Skeletal muscle tissue (tissue), 4 donors: ENCODE measurements around the gene UBA1. TPM values are rescaled to one million over a fixed set of nuclear protein-coding genes. Genes with fewer than 3 reads are reported as not detected.

Source experiments
- H3K27ac ChIP-seq: one replicate; pipeline ENCODE4 v1.7.0; 2013; ENCODE audit warnings: mild to moderate bottlenecking, low read depth, low read length, inconsistent platforms
- H3K27me3 ChIP-seq, 3 donors: one replicate each; pipeline ENCODE4 v1.7.0; 2013; ENCODE audit warnings: low read length in 3 of 3; ENCODE audit not compliant: control insufficient read depth in 3 of 3, insufficient read depth in 3 of 3
- H3K36me3 ChIP-seq, 3 donors: one replicate each; pipeline ENCODE4 v1.7.0; 2013; ENCODE audit warnings: low read length in 3 of 3; ENCODE audit not compliant: control insufficient read depth in 3 of 3, insufficient read depth in 3 of 3
- H3K4me1 ChIP-seq, 3 donors: one replicate each; pipeline ENCODE4 v1.7.0; 2013; ENCODE audit warnings: low read length in 3 of 3, mild to moderate bottlenecking in 3 of 3; ENCODE audit not compliant: control insufficient read depth in 3 of 3, insufficient read depth in 3 of 3
- H3K4me3 ChIP-seq, 3 donors: one replicate each; pipeline ENCODE4 v1.7.0; 2013; ENCODE audit warnings: low read length in 3 of 3
- H3K9ac ChIP-seq, 3 donors: one replicate each; pipeline ENCODE4 v1.7.0; 2013; ENCODE audit warnings: low read length in 3 of 3, mild to moderate bottlenecking in 3 of 3, moderate library complexity in 2 of 3, low read depth in 1 of 3
- H3K9me3 ChIP-seq, 3 donors: one replicate each; pipeline ENCODE4 v1.7.0; 2013; ENCODE audit warnings: low read length in 3 of 3; ENCODE audit not compliant: control insufficient read depth in 3 of 3
- total RNA-seq: library from RNA; depleted of rRNA; stranded (reverse); fragments of >200 nt; gene quantifications from one replicate; pipeline ENCODE4 v1.2.3, GENCODE V29; 2014
- donor health status: Osteomylitis.

The UBA1 gene
- total RNA-seq, 1 donor from 2014 or later, result 57.4 TPM

DNA sequence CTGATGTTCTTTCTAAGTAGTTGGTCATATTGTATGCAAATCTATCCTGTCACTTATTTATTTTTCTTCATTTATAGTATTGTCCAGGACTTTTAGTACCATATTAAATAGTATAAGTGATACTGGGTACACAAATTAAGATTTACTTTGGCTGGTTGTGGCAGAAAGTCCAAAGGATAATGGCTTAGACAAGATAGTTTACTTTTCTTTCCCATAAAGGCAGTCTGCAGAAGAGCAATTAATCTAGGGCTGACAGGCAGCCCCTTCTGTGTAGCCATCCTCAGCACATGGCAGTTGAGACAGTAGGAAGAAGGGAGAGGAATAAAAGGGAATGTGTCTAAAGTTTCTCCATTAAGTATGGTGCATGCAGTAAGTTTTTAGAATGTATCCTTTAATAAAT lies 42.2 kb upstream of the UBA1 start:
- H3K9me3 ChIP-seq, result peaks cover 0 to 2% (median 0%) of the 10 kb centered on the region in 3 donors
- no peak overlapping the region for H3K9ac ChIP-seq
- no peaks in the 10 kb centered on the region for H3K36me3 ChIP-seq
- no peak overlapping the region for H3K4me3 ChIP-seq
- H3K4me1 ChIP-seq, result peaks cover 7 to 14% (median 12%) of the 10 kb centered on the region in 3 donors
- peaks cover 0 to 6% (median 0%) of the 10 kb centered on the region in 3 donors for H3K27me3 ChIP-seq
- no peak overlapping the region for H3K27ac ChIP-seq

DNA sequence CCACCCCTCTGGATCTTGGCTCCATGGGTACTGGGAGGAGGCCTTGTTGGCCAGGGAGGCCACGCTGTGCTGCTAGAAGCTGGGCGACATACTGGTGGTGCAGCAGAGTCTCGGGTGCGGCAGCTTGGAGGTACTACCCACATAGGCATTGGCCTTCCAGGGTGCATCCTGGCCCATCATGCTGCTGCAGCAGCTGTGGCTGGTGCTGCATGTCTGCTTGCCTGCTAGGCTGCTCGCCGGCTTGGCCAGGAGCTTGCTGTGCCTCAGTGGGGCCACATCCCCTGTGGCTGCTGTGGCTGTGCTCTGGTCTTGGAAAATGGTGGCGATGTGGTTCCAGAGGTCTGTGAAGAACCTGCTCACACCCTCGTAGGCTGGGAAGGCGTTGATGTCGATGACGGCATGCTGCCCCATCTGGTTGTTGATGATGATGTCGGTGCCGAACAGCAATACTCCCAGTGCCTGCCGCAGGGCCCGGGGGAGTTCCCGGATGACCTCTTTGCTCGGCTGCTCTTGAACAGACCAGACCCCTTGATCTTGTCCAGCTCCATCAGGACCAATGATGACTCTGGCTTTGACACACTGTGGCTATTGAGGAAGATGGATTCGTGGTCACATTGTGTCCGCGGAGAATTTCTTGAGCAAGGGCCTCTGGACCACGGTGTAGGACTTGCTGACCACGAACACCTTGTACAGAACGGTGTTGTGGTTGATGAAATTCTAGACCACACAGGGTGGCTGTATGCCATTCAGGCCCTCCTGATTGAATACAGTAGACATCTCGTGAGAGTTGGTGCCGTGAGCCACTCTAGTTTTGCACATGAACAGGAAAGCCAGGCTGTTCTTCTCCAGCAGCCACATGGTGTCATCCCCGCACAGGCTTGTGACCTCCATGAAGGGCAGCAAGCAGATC lies 36.8 kb upstream of the UBA1 start:
- Histone ChIP-seq H3K9me3 (no peaks in the 10 kb centered on the region), H3K27ac (no peak overlapping the region), H3K4me3 (no peak overlapping the region), H3K9ac (no peak overlapping the region), H3K27me3 (no peaks in the 10 kb centered on the region), H3K36me3 (peaks cover 0 to 5% (median 2%) of the 10 kb centered on the region in 3 donors), H3K4me1 (no peaks in the 10 kb centered on the region)

DNA sequence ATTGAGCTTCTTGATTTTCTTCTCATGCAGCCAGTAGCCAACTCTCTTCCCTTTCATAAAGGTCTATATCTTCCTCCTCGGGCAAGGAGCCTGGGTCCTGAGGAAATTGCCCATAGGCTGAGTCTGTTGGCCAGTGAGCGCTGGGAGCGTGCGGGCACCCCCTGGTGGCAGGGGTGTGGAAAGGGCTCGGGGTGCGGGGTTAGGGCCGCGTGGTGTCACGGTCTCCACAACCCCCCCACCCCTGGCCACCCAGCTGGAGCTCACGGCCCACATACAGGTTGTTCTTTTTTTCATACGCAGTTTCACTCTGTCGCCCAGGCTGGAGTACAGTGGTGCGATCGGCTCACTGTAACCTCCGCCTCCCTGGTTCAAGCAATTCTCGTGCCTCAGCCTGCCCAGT lies 35.5 kb upstream of the UBA1 start:
- Histone ChIP-seq H3K27ac (no peak overlapping the region), H3K9me3 (no peaks in the 10 kb centered on the region), H3K27me3 (no peaks in the 10 kb centered on the region), H3K4me1 (no peaks in the 10 kb centered on the region), H3K9ac (no peak overlapping the region), H3K36me3 (peaks cover 0 to 5% (median 2%) of the 10 kb centered on the region in 3 donors), H3K4me3 (no peak overlapping the region)

DNA sequence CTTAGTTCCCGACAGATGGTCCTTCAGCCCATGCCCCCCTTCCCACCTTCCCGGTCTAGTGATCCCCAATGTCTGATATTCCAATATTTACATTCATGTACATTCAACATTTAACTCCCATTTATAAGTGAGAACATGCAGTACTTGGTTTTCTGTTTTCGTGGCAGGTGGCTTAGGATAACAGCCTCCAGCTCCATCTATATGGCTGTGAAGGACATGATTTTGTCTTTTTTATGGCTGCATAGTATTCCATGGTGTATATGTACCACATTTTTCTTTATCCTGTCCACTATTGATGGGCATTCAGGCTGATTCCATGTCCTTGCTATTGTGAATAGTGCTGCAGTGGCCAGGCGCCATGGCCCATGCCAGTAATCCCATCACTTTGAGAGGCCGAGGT lies 34.8 kb upstream of the UBA1 start:
- Histone ChIP-seq H3K4me3 (no peak overlapping the region), H3K27me3 (no peaks in the 10 kb centered on the region), H3K9ac (no peak overlapping the region), H3K27ac (no peak overlapping the region), H3K36me3 (peaks cover 0 to 5% (median 2%) of the 10 kb centered on the region in 3 donors), H3K9me3 (no peaks in the 10 kb centered on the region), H3K4me1 (no peaks in the 10 kb centered on the region)

DNA sequence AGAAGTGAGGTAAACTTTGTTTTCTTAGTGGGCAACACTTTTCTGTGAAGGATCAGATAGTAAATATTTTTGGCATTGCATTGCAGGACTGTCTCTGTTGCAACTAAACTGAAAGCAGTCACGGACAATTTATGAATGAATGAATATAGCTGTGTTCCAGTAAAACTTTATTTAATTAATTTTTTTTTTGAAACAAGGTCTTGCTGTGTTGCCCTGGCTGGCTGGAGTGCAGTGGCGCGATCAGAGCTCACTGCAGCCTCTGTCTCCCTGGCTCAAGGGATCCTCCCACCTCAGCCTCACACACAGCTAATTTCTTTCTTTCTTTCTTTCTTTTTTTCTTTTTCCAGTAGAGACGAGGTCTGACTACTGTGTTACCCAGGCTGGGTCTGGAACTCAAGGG lies 32.8 kb upstream of the UBA1 start:
- Histone ChIP-seq H3K4me3 (no peak overlapping the region), H3K9ac (no peak overlapping the region), H3K9me3 (no peaks in the 10 kb centered on the region), H3K27me3 (no peaks in the 10 kb centered on the region), H3K27ac (no peak overlapping the region), H3K4me1 (no peaks in the 10 kb centered on the region), H3K36me3 (peaks cover 0 to 5% (median 2%) of the 10 kb centered on the region in 3 donors)

DNA sequence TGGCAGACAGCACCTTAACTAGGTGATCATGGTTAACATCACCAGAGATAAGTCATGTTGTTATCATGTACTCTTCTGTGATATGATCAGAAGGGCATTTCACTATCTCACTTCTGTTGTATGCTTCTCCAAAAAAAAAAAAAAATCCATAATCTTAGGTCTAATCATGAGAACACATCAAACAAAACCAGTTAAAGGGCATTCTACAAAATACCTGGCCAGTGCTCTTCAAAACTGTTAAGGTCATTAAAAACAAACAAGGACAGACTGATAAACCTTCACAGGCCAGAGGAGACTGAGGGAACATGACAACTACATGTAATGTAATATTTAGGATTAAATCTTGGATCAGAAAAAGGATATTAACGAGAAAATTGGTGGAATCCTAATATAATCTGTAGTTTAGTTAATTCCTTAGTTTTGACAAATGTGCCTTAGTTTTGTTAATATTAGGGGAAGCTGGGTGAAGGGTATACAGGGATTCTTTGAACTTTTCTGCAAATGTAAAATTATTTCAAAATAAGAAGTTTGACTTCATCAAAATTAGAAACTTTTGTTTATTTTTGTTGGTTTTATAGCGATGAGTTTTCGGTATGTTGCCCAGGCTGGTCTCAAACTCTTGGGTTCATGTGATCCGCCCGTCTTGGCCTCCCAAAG lies 30.6 kb upstream of the UBA1 start:
- no peak overlapping the region for H3K4me3 ChIP-seq
- H3K27ac ChIP-seq, result no peak overlapping the region
- H3K36me3 ChIP-seq, result no peaks in the 10 kb centered on the region
- no peak overlapping the region for H3K9ac ChIP-seq
- no peaks in the 10 kb centered on the region for H3K27me3 ChIP-seq
- H3K4me1 ChIP-seq, result no peaks in the 10 kb centered on the region
- no peaks in the 10 kb centered on the region for H3K9me3 ChIP-seq

DNA sequence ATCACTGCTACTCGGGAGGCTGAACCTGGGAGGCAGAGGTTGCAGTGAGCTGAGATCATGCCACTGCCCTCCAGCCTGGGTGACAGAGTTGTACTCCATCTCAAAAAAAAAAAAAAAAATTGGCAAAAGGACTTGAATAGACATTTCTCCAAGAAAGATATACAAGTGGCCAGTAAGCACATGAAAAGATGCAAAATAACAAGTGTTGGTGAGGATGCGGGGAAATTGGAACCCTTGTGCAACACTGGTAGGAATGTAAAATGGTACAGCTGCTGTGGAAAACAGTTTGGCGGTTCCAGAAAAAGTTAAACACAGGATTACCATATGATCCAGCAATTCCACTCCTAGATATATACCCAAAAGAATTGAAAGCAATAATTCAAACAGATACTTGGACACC lies 29.2 kb upstream of the UBA1 start:
- Histone ChIP-seq H3K9ac (no peak overlapping the region), H3K4me1 (no peaks in the 10 kb centered on the region), H3K27me3 (no peaks in the 10 kb centered on the region), H3K27ac (no peak overlapping the region), H3K9me3 (no peaks in the 10 kb centered on the region), H3K36me3 (peaks cover 0 to 5% (median 3%) of the 10 kb centered on the region in 3 donors), H3K4me3 (no peak overlapping the region)

DNA sequence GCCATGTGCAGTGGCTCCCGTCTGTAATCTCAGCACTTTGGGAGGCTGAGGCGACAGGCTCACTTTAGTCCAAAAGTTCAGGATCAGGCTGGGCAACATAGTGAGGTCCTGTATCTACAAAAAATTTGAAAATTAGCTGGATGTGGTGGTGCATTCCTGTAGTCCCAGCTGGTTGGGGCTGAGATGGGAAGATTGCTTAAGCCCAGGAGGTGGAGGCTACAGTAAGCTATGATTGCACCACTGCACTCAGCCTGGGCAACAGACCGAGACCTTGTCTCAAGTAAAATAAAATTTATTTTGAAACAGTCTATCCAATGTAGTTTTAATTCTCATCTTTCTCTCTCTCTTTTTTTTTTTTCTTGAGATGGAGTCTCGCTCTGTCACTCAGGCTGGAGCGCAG lies 27.5 kb upstream of the UBA1 start:
- Histone ChIP-seq H3K9ac (no peak overlapping the region), H3K4me1 (peaks cover 0 to 6% (median 0%) of the 10 kb centered on the region in 3 donors), H3K27me3 (no peaks in the 10 kb centered on the region), H3K4me3 (no peak overlapping the region), H3K36me3 (peaks cover 6 to 13% (median 7%) of the 10 kb centered on the region in 3 donors), H3K9me3 (no peaks in the 10 kb centered on the region), H3K27ac (no peak overlapping the region)

DNA sequence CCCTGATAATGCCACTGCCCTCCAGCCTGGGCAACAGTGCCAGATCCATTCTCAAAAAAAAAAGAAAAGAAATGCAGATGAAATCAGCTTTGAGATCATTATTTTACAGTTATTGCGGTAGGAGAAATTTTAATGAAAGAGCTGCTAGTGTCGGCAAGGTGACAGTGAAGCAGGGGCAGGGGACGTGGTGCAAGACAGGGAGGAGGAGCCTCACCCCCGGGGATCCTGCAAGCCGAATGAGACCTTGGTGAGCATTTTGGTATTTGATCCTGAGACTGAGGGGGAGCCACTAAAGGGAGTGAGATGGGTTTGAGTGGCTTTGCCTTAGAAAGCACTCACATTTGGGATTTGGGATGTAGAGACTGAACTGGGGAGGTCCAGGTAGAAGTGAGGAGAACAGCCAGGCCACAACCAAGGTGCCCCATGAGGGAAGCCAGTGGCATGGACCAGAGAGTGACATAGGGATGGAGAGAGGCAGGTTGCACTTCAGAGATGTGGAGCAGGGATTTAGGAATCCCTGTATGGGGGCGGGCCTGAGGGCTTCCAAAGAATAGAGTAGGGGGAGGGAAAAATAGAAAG lies 25.0 kb upstream of the UBA1 start:
- peaks cover 0 to 6% (median 0%) of the 10 kb centered on the region in 3 donors for H3K4me1 ChIP-seq
- peaks cover 17 to 25% (median 18%) of the 10 kb centered on the region in 3 donors for H3K36me3 ChIP-seq
- no peaks in the 10 kb centered on the region for H3K9me3 ChIP-seq
- H3K9ac ChIP-seq, result no peak overlapping the region
- no peak overlapping the region for H3K4me3 ChIP-seq
- peaks cover 0 to 6% (median 0%) of the 10 kb centered on the region in 3 donors for H3K27me3 ChIP-seq
- no peak overlapping the region for H3K27ac ChIP-seq

DNA sequence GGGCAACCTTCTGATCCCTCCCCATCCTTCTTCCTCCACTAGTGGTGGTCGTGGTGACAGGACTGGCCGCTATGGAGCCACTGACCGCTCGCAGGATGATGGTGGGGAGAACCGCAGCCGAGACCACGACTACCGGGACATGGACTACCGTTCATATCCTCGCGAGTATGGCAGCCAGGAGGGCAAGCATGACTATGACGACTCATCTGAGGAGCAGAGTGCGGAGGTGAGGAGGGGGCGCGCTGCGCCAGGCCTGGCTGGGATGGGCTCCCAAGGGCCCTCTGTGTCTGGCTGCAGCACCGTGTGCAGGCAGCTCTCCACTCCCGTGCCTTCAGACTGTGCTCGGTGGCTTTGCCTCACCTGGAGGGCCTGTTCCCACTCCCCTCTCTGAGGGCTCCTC lies 24.4 kb upstream of the UBA1 start:
- no peak overlapping the region for H3K9ac ChIP-seq
- peaks cover 0 to 6% (median 0%) of the 10 kb centered on the region in 3 donors for H3K27me3 ChIP-seq
- H3K9me3 ChIP-seq, result no peaks in the 10 kb centered on the region
- H3K27ac ChIP-seq, result no peak overlapping the region
- peaks cover 17 to 25% (median 21%) of the 10 kb centered on the region in 3 donors for H3K36me3 ChIP-seq
- H3K4me3 ChIP-seq, result no peak overlapping the region
- peaks cover 0 to 6% (median 0%) of the 10 kb centered on the region in 3 donors for H3K4me1 ChIP-seq
